ENCODE results near the gene GNRH2.
"Not testable (repeated sequence)": the region's sequence is repeated elsewhere in the genome, so short reads cannot be mapped to it uniquely, and the experiment has no call there.

GNRH2 gene

GRCh38 chr20:3074812-3075211, 31.4 kb downstream of the GNRH2 start:
- no peak for DNase-seq (ENCODE audit: insufficient read length, low spot score)
- no peak for TF ChIP-seq POLR2A (IDR thresholded peaks at IDR 0.05; ENCODE audit: low read depth, low read length)
- no peak for FAIRE-seq

GRCh38 chr20:3075315-3075714, 31.9 kb downstream of the GNRH2 start:
- DNase-seq (ENCODE audit: insufficient read length, low spot score); FAIRE-seq: not testable (repeated sequence)

GRCh38 chr20:3077618-3078134, 34.3 kb downstream of the GNRH2 start:
- no peak for FAIRE-seq
- no peak for TF ChIP-seq POLR2A (IDR thresholded peaks at IDR 0.05; ENCODE audit: low read depth, low read length)
- DNase-seq (ENCODE audit: insufficient read length, low spot score), result no peak

- no peak for TF ChIP-seq POLR2A (IDR thresholded peaks at IDR 0.05; ENCODE audit: low read depth, low read length)
- peak; percentile 89 for FAIRE-seq
- DNase-seq (ENCODE audit: insufficient read length, low spot score), result peak; percentile 100
Observed at GRCh38 chr20:3080939-3081388, 37.5 kb downstream of the GNRH2 start.

- no peak for TF ChIP-seq POLR2A (IDR thresholded peaks at IDR 0.05; ENCODE audit: low read depth, low read length)
- FAIRE-seq, result no peak
- DNase-seq (ENCODE audit: insufficient read length, low spot score), result no peak
Observed at GRCh38 chr20:3081641-3082040, 38.2 kb downstream of the GNRH2 start.

- no peak for TF ChIP-seq POLR2A (IDR thresholded peaks at IDR 0.05; ENCODE audit: low read depth, low read length)
- no peak for FAIRE-seq
Observed at GRCh38 chr20:3082306-3082951, 39.0 kb downstream of the GNRH2 start.

GRCh38 chr20:3082955-3083952, 39.8 kb downstream of the GNRH2 start:
- DNase-seq (ENCODE audit: insufficient read length, low spot score), result no peak
- TF ChIP-seq POLR2A (IDR thresholded peaks at IDR 0.05; ENCODE audit: low read depth, low read length), result no peak
- no peak for FAIRE-seq

More at GRCh38 chr20:3082306-3082951, 39.0 kb downstream of the GNRH2 start:
- no peak for DNase-seq (ENCODE audit: insufficient read length, low spot score)

- no peak for TF ChIP-seq POLR2A (IDR thresholded peaks at IDR 0.05; ENCODE audit: low read depth, low read length)
- FAIRE-seq (no peak), DNase-seq (ENCODE audit: insufficient read length, low spot score) (no peak)
Observed at GRCh38 chr20:3084283-3084985, 41.0 kb downstream of the GNRH2 start, which contains the start of gene AVP. Gene AVP, minus strand, starts transcription at chr20:3084724. Its CDS starts 50 bp downstream, at chr20:3084674.

- TF ChIP-seq POLR2A (IDR thresholded peaks at IDR 0.05; ENCODE audit: low read depth, low read length), result no peak
- no peak for DNase-seq (ENCODE audit: insufficient read length, low spot score)
- no peak for FAIRE-seq
Observed at GRCh38 chr20:3084986-3085360, 41.6 kb downstream of the GNRH2 start.

- DNase-seq (ENCODE audit: insufficient read length, low spot score) (no peak), FAIRE-seq (no peak)
- TF ChIP-seq POLR2A (IDR thresholded peaks at IDR 0.05; ENCODE audit: low read depth, low read length), result no peak
Observed at GRCh38 chr20:3085571-3086072, 42.2 kb downstream of the GNRH2 start.

- no peak for TF ChIP-seq POLR2A (IDR thresholded peaks at IDR 0.05; ENCODE audit: low read depth, low read length)
- no peak for FAIRE-seq
Observed at GRCh38 chr20:3088031-3088430, 44.6 kb downstream of the GNRH2 start.

GRCh38 chr20:3090565-3090964, 47.1 kb downstream of the GNRH2 start:
- DNase-seq (ENCODE audit: insufficient read length, low spot score) (no peak), FAIRE-seq (no peak)
- TF ChIP-seq POLR2A (IDR thresholded peaks at IDR 0.05; ENCODE audit: low read depth, low read length), result no peak

More at GRCh38 chr20:3088031-3088430, 44.6 kb downstream of the GNRH2 start:
- DNase-seq (ENCODE audit: insufficient read length, low spot score), result no peak

- FAIRE-seq (no peak), DNase-seq (ENCODE audit: insufficient read length, low spot score) (no peak)
- TF ChIP-seq POLR2A (IDR thresholded peaks at IDR 0.05; ENCODE audit: low read depth, low read length), result no peak
Observed at GRCh38 chr20:3092611-3093379, 49.4 kb downstream of the GNRH2 start.
